NB4 (cell line): ENCODE measurements around the gene PCDHB9.

ENCODE experiments used
- CTCF ChIP-seq: IDR thresholded peaks from one replicate; pipeline ENCODE4 v1.5.1; 2012; ENCODE audit warnings: low read depth, low read length
- MYC ChIP-seq: IDR thresholded peaks from 2 replicates; pipeline ENCODE4 v1.6.1; 2011; ENCODE audit warnings: low read depth, low read length
- POLR2A ChIP-seq: IDR thresholded peaks from 2 replicates; pipeline ENCODE4 v1.6.1; 2011; ENCODE audit warnings: mild to moderate bottlenecking; ENCODE audit not compliant: insufficient read length; ENCODE audit errors: extremely low read depth

GRCh38 chr5:141150224-141150992 is 36.6 kb upstream of the PCDHB9 start:
- TF ChIP-seq CTCF (no peak), POLR2A (no peak), MYC (no peak)
